ENCODE results near the gene IGSF9B.

DNA sequence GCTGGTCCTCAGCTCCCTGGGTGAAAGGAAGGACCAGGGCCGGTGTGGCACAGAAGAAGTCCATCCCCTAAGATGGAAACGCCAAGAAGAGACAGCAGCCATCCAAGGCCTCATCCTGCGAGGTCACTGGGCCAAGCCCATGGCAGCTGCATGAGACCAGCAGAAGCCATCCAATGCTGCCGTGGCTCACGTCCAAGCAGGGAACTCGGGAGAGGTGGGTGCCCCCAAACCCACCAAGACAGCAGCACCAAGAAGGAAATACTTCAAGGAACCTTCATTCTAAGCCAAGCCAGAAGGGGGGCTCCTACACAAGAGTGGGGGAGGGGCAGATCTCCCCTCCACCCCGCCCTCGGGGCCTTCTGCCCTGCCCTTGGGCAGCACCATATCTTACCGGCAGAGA, 49.6 kb downstream of the IGSF9B start:
- TF ChIP-seq CTCF (conservative IDR thresholded peaks at IDR 0.05; ENCODE audit: low read depth, low read length) = no peak
- TF ChIP-seq EZH2 (IDR thresholded peaks at IDR 0.05; ENCODE audit: borderline replicate concordance, low read depth, low read length, poor library complexity, severe bottlenecking) = no peak
